ENCODE results near the gene SNCAIP.

DNA sequence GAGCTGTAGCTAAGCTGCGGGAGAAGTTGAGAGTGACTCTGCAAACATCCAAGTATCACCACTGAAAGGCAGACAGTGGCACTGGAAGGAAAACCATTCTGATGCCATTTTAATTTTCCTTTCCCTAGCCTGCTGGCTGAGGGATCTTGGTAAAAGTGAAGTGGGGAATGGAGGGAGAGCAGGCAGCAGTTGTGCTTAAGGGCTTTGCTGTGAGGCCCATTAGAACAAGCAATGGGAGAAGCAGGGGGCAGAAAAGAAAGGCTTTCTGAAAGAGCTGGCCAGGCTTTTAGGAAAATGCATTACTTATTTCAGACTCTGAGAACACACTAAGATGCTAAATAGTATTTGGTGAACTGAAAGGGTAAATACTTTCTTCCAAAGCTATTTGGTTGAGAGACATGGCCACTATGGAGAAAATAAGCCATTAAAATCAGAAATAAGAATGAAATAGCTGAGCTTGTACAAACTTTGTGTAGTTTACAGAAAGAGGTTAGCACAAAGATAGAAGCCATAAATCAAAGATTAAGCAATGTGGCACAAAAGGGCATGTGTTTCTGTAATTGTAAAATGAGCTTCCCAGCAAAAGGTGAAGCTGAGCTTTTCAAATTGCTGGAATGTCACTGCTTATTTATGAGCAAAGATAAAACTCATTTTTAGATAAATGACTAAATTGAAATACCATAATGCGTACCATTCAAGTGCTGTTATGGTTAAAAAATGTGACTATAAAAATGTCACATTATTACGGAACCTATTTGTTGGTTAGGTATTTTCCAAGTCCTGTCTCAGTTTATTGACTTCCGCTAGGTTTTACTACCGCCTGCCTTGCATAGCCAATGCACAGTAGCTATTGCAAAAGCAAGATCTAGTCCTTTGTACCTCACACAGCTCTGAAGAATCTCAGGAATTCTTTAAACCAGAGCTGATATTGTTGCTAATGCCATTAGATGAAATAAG is 20.8 kb downstream of the SNCAIP start:
- TF ChIP-seq CTCF (IDR thresholded peaks at IDR 0.05) (no peak), POLR2A (IDR thresholded peaks at IDR 0.05) (no peak)
